ENCODE results near the gene COL1A2. TPM values are rescaled to one million over a fixed set of nuclear protein-coding genes. Genes with fewer than 3 reads are reported as not detected.

COL1A2 gene
- total RNA-seq, 1 donor from 2014 or later, result 12,302 TPM

- Mint-ChIP-seq H3K9me3 (ENCODE audit: low read depth) (no peaks in the 10 kb centered on the region), H3K4me3 (ENCODE audit: unreplicated experiment) (no peak overlapping the region), H3K27me3 (ENCODE audit: low read depth) (no peaks in the 10 kb centered on the region), H3K27ac (ENCODE audit: unreplicated experiment) (no peak overlapping the region), H3K36me3 (ENCODE audit: low read depth) (no peaks in the 10 kb centered on the region), H3K4me1 (ENCODE audit: low read depth) (peaks cover 72% of the 10 kb centered on the region)
- TF ChIP-seq, protein P1, sequence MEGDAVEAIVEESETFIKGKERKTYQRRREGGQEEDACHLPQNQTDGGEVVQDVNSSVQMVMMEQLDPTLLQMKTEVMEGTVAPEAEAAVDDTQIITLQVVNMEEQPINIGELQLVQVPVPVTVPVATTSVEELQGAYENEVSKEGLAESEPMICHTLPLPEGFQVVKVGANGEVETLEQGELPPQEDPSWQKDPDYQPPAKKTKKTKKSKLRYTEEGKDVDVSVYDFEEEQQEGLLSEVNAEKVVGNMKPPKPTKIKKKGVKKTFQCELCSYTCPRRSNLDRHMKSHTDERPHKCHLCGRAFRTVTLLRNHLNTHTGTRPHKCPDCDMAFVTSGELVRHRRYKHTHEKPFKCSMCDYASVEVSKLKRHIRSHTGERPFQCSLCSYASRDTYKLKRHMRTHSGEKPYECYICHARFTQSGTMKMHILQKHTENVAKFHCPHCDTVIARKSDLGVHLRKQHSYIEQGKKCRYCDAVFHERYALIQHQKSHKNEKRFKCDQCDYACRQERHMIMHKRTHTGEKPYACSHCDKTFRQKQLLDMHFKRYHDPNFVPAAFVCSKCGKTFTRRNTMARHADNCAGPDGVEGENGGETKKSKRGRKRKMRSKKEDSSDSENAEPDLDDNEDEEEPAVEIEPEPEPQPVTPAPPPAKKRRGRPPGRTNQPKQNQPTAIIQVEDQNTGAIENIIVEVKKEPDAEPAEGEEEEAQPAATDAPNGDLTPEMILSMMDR (IDR thresholded peaks at IDR 0.05), result no peak
- no peak for DNase-seq (ENCODE audit: low spot score)
Observed at GRCh38 chr7:94352887-94353286, 41.8 kb upstream of the COL1A2 start.

- Mint-ChIP-seq H3K27ac (ENCODE audit: unreplicated experiment) (peak overlapping the region; percentile 85), H3K27me3 (ENCODE audit: low read depth) (no peaks in the 10 kb centered on the region), H3K36me3 (ENCODE audit: low read depth) (peaks cover 5% of the 10 kb centered on the region)
Observed at GRCh38 chr7:94354953-94355352, 39.7 kb upstream of the COL1A2 start.

DNA sequence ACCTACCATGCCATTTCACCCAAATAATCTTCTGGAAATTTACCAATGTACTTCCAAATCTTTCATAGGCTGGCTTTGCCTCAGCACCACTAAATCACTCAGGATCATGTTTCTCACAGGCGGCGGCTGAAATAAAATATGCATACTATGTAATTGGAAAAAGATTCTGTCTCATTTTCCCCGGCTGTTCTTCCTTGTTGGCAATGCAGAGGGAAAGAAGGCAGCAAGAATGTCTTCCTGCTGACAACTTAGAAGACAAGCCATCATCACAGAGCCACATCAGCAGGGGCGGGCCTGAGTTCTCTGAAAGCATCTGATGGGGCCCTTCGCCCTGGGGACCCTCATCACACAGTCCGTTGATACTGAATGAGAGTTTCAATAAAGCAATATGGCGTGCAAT is 39.2 kb upstream of the COL1A2 start:
- peaks cover 5% of the 10 kb centered on the region for H3K36me3 Mint-ChIP-seq (ENCODE audit: low read depth)
- H3K4me3 Mint-ChIP-seq (ENCODE audit: unreplicated experiment), result peak overlapping the region; percentile 35
- H3K4me1 Mint-ChIP-seq (ENCODE audit: low read depth), result peaks cover 53% of the 10 kb centered on the region
- H3K9me3 Mint-ChIP-seq (ENCODE audit: low read depth), result peaks cover 7% of the 10 kb centered on the region
- H3K27ac Mint-ChIP-seq (ENCODE audit: unreplicated experiment), result peak overlapping the region; percentile 85
- H3K27me3 Mint-ChIP-seq (ENCODE audit: low read depth), result no peaks in the 10 kb centered on the region
- TF ChIP-seq, protein P1 (IDR thresholded peaks at IDR 0.05), result no peak
- DNase-seq (ENCODE audit: low spot score), result no peak

More at GRCh38 chr7:94354953-94355352, 39.7 kb upstream of the COL1A2 start:
- peaks cover 56% of the 10 kb centered on the region for H3K4me1 Mint-ChIP-seq (ENCODE audit: low read depth)
- H3K4me3 Mint-ChIP-seq (ENCODE audit: unreplicated experiment), result peak overlapping the region; percentile 35
- DNase-seq (ENCODE audit: low spot score), result no peak
- peaks cover 7% of the 10 kb centered on the region for H3K9me3 Mint-ChIP-seq (ENCODE audit: low read depth)
- TF ChIP-seq, protein P1 (IDR thresholded peaks at IDR 0.05), result no peak

GRCh38 chr7:94357076-94357475 is 37.6 kb upstream of the COL1A2 start:
- Mint-ChIP-seq H3K4me3 (ENCODE audit: unreplicated experiment) (no peak overlapping the region), H3K9me3 (ENCODE audit: low read depth) (peaks cover 7% of the 10 kb centered on the region), H3K36me3 (ENCODE audit: low read depth) (peaks cover 5% of the 10 kb centered on the region), H3K27ac (ENCODE audit: unreplicated experiment) (peak overlapping the region; percentile 56), H3K4me1 (ENCODE audit: low read depth) (peaks cover 59% of the 10 kb centered on the region), H3K27me3 (ENCODE audit: low read depth) (no peaks in the 10 kb centered on the region)
- TF ChIP-seq, protein P1 (IDR thresholded peaks at IDR 0.05), result no peak
- DNase-seq (ENCODE audit: low spot score), result no peak

GRCh38 chr7:94360926-94361325 is 33.8 kb upstream of the COL1A2 start:
- TF ChIP-seq, protein P1 (IDR thresholded peaks at IDR 0.05), result no peak
- Mint-ChIP-seq H3K27me3 (ENCODE audit: low read depth) (no peaks in the 10 kb centered on the region), H3K4me1 (ENCODE audit: low read depth) (peaks cover 51% of the 10 kb centered on the region), H3K9me3 (ENCODE audit: low read depth) (peaks cover 15% of the 10 kb centered on the region), H3K36me3 (ENCODE audit: low read depth) (peaks cover 8% of the 10 kb centered on the region), H3K4me3 (ENCODE audit: unreplicated experiment) (no peak overlapping the region), H3K27ac (ENCODE audit: unreplicated experiment) (no peak overlapping the region)
- no peak for DNase-seq (ENCODE audit: low spot score)
